NCI-H187 treated with DMSO at 0.1 percent for 48 hours (cell line): ENCODE measurements around the gene TMED7.

Experiments
- DNase-seq: peaks from one replicate; lab custom pipeline; 2025; lab: John Stamatoyannopoulos, UW

TMED7 gene

DNA sequence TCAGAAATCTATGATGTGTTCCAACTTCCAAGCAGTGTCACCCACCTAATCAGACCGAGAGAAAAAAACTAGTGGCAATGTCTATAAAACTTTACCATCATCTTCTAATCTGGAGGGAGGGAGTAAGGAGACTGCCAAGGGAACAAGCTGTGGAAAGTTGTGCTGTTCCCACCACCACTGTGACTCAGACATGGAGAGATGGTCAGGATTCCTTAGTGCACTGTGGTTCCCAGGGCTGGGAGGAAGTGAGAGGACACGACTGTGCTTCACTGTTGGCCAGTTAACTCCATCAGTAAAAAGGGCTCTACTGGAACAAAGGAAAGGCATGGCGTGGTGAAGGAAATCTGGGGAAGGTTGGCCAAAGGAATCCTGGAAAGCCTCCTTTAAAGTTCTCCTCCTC lies 42.4 kb downstream of the TMED7 start:
- no peak for DNase-seq

DNA sequence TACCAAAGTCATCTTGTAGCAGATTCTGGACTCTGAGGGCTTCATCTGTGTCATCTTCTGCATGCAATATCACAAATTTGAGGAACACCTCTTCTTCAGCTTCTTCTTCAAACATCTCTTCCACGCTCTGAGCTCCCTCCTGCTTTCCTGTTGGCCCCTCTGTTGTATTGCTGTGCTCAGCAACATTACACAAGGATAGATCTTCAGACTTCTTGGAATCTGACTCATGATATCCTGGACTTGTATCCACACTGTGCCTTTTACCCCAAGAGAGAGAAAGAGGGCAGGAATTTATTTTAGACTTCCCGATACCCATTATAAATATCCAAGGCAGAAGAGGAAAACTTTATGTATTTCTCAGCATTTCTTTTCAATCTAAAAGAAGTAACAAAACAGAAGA lies 44.9 kb downstream of the TMED7 start:
- no peak for DNase-seq

DNA sequence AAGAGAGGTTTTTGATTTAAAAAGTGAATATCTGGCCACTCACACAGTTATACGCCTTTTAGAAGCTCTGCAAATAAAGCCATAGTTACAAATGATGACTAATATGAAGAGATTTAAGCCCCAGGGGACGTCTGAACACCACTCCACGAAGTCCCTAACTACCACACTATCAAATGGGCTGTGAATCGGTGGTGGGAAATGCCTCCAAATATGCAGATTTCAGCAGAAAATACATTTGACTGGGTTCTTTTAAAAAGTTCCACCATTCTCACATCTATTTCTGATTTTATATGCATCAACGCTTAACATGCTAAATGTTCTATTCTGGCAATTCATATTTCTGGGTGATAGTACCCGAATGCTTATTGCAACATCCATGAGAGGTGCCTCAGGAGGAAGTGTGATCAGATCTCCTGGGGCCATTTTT lies 46.1 kb downstream of the TMED7 start:
- no peak for DNase-seq

DNA sequence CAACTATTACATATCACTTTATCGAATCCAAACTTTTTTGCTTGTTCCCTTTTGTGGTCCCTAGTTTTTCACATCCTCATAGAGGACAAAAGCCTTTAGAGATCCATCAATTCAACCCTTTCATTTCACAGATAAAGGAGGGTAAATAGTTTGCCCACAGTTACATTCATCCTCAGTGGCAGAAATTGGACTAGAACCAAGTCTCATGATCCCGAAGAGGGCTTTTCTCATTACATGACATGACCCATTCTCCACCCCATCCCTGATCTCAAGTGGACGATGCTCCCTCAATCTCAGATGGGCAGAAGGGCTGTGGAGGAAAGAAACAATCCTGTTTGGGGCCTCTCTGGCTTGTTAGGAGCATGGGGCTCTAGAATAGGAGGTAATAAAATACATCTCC lies 46.6 kb downstream of the TMED7 start:
- no peak for DNase-seq

DNA sequence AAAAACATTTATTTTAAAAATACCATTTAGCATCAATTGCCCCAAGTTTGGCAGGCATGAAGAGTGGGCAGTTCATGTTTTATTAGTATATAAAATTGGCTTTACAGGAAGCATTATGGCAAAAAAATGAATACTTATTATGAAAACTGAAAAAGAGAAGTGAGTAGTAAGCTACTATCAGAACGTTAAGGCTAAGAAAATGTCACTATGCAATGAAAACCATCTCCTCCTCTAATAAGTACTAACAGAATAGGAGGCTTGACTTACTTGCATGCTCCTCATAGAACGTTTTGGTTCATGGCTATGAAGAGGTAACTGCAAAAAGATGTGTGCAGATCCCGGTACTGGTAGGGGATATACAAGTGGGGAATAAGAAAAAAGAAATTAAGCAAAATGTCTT lies 47.2 kb downstream of the TMED7 start:
- DNase-seq, result no peak

DNA sequence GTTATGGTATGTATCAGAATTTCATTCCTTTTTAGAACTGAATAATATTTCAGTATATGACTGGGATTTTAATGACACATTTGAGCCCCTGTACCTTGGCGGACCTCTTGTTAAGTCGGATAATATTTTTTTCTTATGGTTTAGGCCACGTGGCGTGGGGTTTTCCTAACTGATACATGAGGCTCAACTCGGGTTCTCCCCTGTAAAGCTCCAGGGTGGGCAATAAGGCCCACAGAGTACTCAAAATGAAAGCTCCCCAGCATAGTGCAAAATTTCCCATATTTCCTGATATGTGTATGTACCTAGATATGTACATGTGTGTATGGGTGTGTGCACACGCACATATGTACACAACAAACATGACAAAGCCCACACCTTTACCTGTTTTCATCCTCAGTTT lies 48.1 kb downstream of the TMED7 start:
- no peak for DNase-seq

DNA sequence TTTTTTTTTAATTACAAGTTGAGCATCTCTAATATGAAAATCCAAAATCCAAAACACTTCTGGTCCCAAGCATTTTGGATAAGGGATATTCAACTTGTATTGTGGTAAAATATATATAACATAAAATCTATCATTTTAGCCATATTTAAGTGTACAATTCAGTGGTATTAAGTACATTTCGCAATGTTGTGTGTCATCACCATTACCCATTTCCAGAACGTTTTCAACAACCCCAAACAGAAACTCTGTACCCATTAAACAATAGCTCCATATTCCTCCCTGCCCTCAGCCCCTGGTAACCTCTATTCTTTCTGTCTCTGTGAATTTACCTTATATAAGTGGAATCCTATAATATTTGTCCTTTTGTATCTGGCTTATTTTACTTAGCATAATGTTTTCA lies 48.5 kb downstream of the TMED7 start:
- no peak for DNase-seq

DNA sequence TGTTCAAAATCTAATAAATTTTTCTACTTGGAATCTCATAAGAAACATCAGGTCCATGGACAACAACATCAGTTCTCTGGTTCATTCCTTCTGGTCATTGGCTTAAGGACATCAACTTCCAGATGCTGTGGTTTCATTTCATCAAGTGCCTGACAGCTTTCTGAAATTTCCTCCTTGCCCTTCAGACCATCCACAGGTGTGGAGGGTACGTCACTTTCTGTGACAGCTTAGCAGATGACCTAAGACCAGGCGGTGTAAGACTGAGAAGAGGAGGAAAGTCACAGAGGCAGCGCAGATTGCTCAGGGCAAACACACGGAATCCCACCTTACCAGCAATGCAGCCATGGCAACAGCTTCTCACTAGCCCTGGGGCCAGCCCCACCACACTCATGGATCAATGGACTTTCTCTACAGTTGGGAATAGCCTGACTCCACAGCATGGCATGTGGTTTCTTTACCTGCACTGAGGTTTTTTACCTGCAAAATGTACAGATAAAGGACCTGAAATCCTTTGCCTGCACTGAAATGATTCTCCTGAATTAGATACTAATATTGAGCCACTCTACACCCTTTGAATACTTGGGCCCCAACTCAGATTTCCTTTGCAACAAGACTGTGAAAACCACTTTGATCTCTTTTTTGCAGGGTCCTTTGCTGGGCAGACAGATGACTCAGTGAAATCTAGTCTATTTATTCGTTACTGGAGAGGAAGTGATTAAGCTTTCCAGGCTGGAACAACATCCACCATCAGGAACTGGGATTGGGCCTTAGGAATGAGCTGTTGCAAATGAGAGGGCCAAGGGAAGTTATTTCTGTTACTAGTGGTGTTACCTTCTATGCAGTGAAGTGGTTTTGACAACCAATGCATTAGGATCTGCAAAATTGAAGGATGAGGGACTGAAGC lies 50.4 kb downstream of the TMED7 start:
- no peak for DNase-seq

DNA sequence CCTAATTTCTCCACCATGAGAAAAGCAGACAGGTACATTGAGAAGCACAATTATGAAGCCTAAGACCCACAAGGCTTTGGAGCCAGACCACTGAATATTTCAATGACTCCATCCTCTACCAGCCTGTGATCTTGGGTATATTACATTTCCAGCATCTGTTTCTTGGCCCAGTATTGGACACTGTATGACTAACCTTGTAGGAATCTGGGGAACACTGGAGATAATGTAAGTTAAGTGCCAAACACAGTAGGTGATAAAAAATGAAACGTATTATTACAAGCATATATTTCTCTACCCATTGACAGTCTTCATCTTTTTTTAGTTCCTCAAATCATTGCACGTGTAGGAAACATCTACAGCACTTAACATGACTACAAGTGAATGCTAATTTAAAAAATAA lies 52.7 kb downstream of the TMED7 start:
- DNase-seq, result no peak

DNA sequence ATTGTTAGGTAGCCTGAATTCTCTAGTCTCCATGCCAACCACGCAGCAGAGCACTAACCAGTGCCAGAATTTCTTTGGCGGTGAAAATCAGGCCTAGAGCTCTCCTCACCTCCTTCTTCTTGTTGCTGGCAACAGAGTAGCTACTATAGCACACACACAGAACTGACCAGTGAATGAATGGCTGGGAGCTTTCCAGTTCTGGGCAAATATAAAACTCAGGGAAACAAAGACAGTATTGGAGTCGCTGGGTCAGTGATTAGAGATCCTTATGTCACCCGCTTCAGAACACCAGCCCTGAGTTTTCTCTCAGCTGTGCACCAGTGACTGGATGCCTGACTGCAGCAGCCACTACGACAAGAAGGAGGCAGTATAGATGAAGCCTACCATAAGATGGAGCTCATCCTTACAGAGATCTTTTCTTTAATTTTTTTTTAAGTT lies 54.4 kb downstream of the TMED7 start:
- no peak for DNase-seq

DNA sequence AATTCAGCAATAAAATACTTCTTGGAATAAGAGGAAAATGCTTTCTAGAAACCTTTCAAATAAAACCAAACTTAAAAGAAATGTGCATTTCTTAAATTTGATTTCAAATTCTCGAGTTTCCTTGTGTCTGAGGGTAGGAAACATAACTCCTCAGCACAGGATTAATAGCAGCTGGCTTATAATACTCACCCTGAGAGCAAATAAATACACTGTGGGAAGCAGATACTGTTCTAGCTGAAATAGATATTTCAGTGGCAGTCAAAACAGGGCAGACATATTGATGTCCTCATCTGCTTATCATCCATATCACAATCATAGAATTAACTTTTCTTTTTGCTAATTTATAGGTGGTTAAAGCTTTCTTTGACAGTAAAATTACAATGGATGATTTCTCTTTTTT lies 57.2 kb downstream of the TMED7 start:
- DNase-seq, result no peak

DNA sequence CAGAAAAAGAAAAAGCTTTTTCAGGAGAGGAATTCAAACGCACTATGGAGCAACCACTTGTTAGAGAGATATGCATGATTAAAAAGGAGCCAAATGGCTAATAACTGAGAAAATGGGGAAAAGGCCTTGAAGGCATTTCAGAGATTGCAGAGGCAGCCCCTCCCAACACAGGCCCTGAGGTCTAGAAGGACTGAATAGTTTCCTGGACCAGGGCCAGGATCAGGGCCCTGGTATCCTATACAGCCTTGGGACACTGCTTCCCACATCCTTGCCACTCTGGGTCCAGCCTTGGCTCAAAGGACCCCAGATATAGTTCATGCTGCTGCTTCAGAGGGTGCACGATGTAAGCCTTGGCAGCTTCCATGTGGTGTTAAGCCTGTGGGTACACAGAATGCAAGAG lies 60.6 kb downstream of the TMED7 start:
- no peak for DNase-seq
